EH (cell line): Measurements from ENCODE around the gene IRF2BP2.
A peak's percentile ranks its signal among the peaks of the same experiment; 100 is the strongest.
"Not testable (repeated sequence)": the region's sequence is repeated elsewhere in the genome, so short reads cannot be mapped to it uniquely, and the experiment has no call there.

Source experiments
- DNase-seq: peaks from one replicate; pipeline ENCODE4 v3.0.0-alpha.2; 2015; ENCODE audit warnings: low read depth

Gene IRF2BP2

DNA sequence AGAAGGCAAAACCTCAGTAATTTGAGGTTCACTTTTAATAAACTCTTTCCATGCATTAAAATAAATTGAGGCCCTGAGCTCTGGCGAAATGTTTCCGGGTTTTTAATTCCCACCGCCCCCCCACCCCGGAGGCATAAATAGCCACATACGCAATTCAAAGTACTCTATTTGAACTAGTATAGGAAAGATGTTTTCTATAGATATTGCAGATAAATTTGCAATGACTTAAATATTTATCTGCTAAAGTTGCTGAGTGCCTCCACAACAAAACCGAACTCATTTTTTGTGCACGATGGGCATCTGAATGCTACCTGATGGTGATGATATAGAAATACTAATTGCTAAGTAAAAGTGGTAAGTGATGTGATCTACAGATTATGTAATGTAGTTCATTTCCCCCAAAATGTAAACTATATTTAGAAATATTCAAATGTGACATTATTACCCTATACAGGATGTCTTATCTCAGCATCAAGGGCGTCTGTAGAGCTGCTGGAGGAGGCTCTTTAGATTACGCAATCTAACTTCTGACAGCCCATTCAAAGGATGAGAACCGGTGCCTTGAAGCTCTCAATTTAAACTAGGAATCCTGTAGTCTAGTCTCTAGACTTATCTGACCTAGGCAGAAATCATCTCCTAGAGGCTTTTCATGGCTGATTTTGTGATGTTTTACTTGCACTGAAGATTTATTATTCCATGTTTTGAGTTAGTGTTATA, 8.5 kb downstream of the IRF2BP2 start:
- DNase-seq, result peak; percentile 72

DNA sequence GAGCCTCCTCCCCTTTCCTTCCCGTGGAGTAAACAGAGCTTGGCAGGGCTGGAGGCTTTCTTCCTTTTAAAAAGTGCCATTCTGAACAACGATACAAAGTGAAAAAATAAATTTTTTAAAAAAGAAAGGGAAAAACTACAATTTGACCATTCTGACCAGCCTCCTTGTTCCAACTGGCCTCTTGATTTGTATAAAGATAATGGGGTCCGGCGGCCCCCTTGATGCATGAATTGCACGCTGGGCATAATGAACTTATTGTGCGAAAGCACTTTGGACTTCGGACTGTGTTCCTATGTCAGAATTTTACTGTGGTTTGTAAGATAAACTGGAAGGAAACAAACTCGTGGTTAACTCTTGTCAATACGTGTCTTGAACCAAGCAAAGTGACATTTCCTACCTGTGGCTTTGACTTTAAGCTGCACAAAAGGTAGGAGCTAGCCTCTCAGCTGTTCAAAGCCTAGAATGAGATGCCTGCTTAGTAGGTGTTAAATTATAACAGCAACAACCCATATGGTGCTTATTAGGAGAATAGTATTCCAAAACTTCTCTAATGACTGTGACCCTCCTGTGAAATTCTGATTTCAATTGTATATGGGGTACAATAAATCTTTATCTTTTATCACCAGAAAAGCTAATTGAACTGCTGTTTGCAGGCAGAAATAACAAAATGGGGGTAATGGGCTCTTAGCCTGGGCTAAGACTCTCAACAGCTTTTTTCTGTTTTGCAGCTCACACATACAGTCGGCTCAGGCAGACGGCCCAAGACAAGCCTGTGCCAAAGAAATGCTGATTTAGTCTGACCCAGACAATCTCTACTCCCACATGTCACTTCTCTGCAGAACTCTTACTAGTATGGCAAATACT, 9.3 kb downstream of the IRF2BP2 start:
- no peak for DNase-seq

DNA sequence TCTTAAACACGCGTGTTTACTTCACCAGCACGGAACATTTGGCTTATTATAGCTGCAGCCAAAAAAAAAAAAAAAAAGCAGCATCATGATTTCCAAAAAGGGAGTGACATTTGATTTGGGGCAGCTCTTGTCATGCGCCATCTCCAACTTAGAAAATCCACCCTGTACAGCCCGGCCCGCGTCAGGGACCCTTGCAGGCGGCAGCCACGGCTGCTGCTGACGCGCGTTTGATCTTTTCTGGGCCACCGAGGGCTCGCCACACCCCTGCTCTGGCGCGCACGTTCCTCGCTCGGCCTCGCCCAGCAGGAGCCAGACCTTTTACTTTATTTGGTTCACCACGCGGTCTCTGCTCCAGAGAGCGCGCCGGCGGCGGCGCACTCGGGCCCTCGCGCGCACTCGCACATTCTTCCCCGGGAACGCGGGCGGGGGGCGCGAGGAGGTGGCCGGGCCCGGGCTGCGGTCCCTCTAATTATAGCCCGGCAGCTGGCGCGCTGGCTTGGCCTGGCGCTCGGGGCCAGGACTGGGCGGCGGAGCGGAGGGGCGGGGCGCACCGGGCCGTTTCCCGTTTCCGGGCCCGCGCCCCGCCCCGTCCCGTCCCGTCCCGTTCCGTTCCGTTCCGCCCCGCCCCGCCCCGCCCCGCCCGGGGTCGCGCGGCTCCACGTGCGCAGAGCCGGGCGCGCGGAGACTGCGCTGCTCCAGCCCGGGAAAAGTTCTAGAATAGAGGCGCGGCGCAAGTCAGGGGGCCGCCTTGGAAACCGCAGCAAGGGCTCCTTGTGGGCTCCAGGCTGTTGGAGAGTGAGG, 10.2 kb downstream of the IRF2BP2 start:
- DNase-seq, result peak; percentile 85

DNA sequence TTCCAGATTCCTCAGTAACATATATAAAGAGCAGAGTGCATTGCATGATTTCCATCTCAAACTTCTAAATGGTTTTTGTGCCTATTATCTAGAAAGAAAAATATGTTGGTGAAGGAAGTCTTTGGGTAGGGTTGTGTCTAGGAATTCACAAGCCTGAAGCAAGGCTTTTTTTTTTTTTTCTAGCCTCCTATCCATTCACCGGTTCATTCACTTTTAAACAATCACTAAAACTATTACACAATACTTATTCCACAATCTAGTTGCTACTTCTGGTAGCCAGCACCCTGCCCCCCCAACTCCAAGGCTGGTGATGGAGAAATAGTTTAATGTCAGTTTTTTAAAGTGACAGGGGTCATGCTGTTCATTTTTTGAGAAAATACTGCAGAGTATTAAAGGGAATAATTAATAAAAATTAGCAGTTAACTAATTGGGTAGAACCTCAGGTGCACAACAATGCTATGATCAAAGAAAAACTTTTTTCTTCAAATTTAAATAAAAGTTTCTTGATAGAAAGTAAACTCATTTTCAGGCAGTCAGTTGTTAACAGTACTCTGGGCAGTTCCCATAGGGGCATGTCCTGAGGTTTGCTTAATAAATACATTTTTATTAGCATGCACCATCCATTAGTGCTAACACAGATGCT, 10.9 kb downstream of the IRF2BP2 start:
- DNase-seq, result no peak

GRCh38 chr1:234597894-234598293, 12.1 kb downstream of the IRF2BP2 start:
- peak; percentile 69 for DNase-seq

DNA sequence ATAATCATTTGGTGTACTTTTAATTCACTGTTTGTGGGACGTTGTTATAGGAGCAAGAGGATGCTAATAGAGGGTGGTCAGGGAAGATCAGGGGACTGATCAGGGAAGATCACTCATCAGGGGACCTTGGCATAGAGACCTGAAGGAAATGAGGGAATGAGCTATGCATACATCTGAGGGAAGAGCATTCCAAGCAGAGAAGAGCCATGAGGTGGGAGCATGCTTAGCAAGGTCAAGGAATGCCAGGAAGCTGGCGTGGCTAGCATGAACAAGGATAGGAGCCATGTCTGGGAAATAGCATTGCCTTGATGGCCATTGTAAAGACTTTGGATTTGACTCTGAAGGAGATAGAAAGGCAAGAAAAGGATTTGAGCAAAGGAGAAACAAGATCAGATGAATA, 14.1 kb downstream of the IRF2BP2 start:
- no peak for DNase-seq

DNA sequence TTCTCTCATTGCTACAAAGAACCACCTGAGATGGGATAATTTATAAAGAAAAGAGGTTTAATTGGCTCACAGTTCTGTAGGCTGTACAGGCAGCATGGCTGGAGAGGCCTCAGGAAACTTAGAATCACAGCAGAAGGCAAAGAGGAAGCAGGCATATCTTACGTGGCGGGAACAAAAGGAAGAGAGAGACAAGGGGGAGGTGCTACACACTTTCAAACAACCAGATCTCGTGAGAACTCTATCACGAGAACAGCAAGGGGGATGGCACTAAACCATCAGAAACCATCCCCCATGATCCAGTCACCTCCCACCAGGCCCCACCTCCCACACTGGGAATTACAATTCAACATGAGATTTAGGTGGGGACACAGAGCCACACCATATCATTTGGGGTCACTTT, 15.4 kb downstream of the IRF2BP2 start:
- DNase-seq, result not testable (repeated sequence)

- DNase-seq, result no peak
These were observed 16.0 kb downstream of the IRF2BP2 start for GRCh38 chr1:234593771-234594504.

DNA sequence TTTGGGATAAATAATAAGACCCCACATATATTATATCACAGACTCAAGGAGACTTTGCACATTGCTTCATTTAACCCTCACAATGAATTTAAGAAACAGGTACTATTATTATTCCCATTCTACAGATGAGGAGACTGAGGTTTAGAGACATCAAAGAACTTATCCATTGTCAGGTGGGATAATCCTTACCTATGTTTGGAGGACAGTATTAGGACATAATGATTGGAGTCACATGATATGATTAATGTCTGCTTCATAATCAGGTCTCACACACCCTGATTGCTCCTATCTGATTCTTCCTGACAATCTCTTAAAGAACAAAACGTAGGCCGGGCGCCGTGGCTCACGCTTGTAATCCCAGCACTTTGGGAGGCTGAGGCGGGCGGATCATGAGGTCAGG, 16.9 kb downstream of the IRF2BP2 start:
- no peak for DNase-seq

DNA sequence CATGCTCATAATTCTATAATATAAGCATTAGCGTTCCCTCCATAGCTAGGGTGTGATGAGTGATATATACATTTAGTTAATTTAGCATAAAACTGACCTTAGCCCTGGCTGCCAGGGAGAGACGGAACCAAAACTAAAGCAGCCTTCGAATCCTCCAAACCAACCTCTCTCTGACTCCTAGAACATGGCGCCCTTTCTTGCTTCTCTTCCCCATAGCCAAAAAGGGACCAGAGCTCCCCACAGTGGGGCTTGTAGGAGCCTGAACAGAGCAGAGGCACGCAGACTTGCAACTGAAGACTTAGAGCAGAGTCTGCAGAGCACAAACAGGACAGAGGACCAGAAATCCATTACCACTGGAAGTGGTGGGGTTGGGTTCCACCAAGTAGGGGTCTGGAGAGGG, 17.7 kb downstream of the IRF2BP2 start:
- DNase-seq, result no peak

DNA sequence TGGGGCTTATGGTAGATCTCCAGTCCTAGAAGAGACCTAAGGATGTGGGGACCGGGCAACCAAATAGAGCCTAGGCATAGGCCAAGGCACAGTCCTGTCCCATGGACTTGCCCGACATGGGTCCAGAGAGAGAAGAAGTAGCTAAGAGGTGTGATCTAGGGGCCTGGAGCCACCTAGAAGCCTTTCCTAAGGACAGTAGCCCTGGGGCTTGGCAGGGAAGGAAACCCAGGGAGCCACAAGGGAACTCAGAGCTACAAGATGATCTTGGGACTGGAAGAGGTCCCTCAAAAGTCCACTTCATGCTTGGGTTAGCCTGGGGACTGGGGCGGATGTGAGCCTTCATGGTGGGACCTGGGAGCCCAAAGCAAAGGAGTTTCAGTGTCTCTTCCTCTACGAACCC, 18.8 kb downstream of the IRF2BP2 start:
- no peak for DNase-seq

DNA sequence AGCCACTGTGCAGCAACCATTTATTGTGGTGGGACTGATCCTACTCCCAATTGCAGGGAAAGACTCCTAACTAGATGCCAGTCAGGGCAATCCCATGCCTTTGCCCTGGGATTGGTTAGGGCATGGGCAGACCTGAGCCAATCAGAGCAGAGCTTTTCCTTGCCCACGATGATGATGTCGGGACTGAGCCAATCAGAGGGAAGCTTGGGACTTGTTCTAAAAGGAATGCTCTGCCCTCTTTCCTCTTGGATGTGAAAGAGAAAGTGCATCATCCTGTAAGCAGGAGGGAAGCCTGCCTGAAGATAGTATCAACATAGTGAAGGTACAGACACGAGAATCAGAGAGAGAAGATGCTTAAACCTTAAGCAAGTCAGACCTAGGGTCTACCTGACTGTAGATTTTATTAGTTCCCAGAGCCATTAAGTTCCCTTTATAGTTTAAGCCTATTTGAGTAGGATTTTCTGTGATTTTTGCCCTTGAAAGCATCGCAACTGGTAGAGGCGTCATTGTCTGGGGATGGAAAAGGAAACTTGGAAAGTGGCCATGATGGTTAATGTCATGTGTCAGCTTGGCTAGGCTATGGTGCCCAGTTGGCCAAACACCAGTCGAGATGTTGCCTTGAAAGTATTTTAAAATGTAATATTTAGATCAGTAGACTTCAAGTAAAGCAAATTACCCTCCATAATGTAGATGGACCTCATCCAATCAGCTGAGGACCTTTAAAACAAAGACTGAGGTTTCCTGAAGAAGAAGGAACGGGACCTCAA, 19.9 kb downstream of the IRF2BP2 start:
- DNase-seq, result peak; percentile 52

GRCh38 chr1:234589064-234589800, 20.7 kb downstream of the IRF2BP2 start:
- no peak for DNase-seq

DNA sequence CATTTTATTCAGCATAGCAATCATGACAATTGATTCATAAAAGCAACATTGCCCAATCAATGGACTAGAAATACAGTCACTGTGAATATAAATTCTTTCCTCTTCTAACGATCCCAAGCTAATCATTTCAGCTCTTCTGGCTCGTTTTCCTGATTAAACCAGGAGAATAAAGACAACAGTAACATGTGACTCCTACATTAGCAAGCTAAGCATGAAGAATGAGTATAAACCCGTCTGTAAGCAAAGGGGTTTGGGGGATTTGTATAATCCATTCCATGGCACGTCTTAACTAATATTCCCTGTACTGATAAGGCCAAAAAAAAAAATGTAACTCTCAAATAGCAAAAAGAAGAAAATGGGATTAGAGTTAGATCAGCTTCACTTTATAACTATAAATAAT, 21.6 kb downstream of the IRF2BP2 start:
- no peak for DNase-seq

DNA sequence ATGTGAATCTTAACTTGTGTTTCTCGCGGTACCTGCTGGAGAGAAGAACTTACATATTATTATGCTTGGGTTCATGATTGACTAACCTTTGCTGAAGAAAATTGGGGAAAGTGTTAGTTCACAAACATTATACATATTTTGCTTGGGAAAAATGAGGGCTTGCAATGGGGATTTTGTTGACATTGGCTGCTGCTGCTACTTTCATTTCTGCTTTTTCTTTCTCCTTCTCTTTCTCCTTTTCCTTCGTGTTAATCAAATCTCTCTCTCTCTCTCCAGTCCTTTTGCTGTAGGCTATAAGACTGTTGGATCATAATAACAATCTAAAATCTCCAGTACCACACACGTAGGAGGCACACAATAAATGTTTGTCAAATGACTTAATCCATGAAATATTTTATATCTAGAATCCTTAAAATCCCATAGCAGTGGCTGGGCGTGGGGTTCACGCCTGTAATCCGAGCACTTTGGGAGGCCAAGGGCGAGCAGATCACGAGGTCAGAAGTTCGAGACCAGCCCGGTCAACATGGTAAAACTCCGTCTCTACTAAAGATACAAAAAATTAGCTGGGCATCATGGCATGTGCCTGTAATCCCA, 23.0 kb downstream of the IRF2BP2 start:
- DNase-seq, result peak; percentile 43

- DNase-seq, result no peak
These were observed 23.7 kb downstream of the IRF2BP2 start for GRCh38 chr1:234586304-234586703.

DNA sequence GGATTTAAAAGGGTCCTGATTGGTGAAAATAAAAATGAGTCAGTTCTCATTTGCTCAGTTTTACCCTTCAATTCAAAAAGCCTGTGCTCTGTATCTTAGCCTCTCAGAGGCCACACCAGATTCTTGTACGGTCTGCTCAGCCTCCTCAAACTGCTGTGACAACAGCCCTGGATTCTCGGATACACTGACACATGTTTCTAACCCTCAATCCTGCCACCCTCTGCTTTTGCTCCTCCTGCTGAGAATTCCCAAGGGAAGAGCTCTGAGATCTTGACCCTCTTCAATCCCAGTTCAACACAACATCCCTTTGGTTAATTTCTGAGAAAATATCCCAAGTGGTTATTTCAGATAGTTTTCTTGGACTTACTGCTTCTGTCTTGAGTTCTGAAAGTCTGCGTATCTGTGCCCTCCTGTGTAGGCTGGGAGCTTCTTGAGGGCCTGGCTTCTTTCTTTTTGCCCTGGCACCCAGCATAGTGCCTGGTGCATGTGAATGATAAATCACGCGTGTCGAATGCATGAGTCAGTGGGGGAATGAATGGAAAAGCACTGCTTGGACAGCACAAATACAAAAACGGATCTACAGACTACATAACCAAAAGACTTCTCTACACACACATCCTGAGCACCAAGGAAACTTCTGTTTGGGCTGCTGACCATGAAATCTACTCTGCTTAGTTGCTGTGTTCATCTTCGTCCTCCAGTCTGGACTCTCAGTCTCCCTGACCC, 24.5 kb downstream of the IRF2BP2 start:
- no peak for DNase-seq

GRCh38 chr1:234584926-234585325, 25.1 kb downstream of the IRF2BP2 start:
- no peak for DNase-seq

GRCh38 chr1:234584420-234584805, 25.6 kb downstream of the IRF2BP2 start:
- no peak for DNase-seq
